AG04450 (cell line): ENCODE measurements around the gene USP2. TPM values are rescaled to one million over a fixed set of nuclear protein-coding genes. Genes with fewer than 3 reads are reported as not detected.
A peak's percentile ranks its signal among the peaks of the same experiment; 100 is the strongest.

ENCODE experiments used
- CTCF ChIA-PET: fragments of 300-600, 350-600 bp; formaldehyde crosslinking; extraction: SDS; loops from one replicate; lab custom pipeline; 2022; ENCODE audit warnings: antibody characterized with exemption, inconsistent platforms; lab: Charles Lee
- POLR2A ChIA-PET: fragments of 350-600 bp; formaldehyde crosslinking; extraction: SDS; loops from one replicate; lab custom pipeline; 2021; ENCODE audit warnings: antibody characterized with exemption, inconsistent platforms; lab: Yijun Ruan, JAX
- DNase-seq: peaks from one replicate; pipeline ENCODE4 v3.0.0-alpha.2; 2011; ENCODE audit warnings: low read depth, low spot score
- H3K27ac ChIP-seq: one replicate; pipeline ENCODE4 v1.5.1; 2012; ENCODE audit warnings: low read depth, low read length, control low read depth
- H3K27me3 ChIP-seq: one replicate; pipeline ENCODE4 v1.6.0; 2012; ENCODE audit warnings: low read length; ENCODE audit not compliant: control insufficient read depth, insufficient read depth
- H3K4me3 ChIP-seq: 2 replicates; pipeline ENCODE4 v1.5.1; 2011; ENCODE audit warnings: mild to moderate bottlenecking, low read depth, low read length, control low read depth
- H3K9me3 ChIP-seq: 2 replicates; pipeline ENCODE4 v1.5.1; 2012; ENCODE audit warnings: low read length; ENCODE audit not compliant: control insufficient read depth, insufficient read depth
- polyA minus RNA-seq: library from RNA; depleted of rRNA, polyadenylated mRNA; stranded (reverse); fragments of >200 nt; gene quantifications from 2 replicates; pipeline ENCODE4 v1.2.3, GENCODE V29; 2011; rRNA and poly(A)+ RNA removed
- polyA plus RNA-seq: library from polyadenylated mRNA; depleted of rRNA; stranded (reverse); fragments of >200 nt; gene quantifications from 2 replicates; pipeline ENCODE4 v1.2.3, GENCODE V29; 2011; rRNA removed
- TF ChIP-seq, protein P1 (sequence below): IDR thresholded peaks from 2 replicates; pipeline ENCODE4 v1.5.1; 2011; ENCODE audit warnings: low read depth, low read length, control low read depth, inconsistent platforms

The USP2 gene, protein sequence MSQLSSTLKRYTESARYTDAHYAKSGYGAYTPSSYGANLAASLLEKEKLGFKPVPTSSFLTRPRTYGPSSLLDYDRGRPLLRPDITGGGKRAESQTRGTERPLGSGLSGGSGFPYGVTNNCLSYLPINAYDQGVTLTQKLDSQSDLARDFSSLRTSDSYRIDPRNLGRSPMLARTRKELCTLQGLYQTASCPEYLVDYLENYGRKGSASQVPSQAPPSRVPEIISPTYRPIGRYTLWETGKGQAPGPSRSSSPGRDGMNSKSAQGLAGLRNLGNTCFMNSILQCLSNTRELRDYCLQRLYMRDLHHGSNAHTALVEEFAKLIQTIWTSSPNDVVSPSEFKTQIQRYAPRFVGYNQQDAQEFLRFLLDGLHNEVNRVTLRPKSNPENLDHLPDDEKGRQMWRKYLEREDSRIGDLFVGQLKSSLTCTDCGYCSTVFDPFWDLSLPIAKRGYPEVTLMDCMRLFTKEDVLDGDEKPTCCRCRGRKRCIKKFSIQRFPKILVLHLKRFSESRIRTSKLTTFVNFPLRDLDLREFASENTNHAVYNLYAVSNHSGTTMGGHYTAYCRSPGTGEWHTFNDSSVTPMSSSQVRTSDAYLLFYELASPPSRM
- 0.32 and 0.46 TPM in 2 replicates for polyA plus RNA-seq
- 0.35 and 1.0 TPM in 2 replicates for polyA minus RNA-seq

DNA sequence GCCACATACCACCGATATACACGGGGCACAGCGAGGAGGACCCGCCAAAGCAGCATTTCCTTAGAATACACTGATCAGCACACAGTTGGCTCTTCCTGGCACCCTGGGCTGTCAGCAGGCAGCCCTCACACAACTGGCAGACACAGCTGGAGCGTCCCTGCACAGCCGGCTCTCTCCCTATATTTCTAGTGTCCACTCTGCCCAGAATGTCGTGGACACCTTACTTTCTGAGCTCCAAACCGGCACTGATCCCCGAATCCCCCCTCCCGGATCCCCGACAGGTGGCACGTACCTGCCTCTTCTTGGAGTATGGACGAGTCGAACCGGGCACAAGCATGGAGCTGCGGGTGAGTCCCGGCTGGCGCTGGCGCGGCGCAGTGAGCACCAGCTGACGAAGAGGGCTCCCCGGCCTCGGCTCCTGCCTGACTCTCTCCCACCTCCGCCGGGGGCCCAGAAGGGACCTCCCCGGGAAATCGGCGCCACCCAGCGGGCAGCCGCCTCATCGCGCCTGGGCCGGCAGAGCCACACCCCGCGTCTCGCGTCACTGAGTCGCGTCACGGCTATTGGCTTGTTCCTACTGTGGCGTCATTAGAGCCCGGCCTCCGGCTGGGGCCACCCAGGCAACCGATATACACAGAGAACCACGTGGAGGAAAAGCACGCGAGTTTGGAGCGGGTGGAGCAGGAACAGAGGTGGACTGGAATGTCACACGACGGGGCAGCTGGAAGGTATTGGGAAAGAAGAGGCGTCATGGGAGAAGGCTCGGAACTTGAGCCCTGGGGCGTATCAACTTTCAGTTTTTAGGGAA lies at the start of gene USP2:
Gene USP2 (minus strand): TSS at position 510 of the 808 bp plus-strand sequence. CDS start 8,210 bp downstream, outside the sequence.
- Histone ChIP-seq H3K9me3 (no peaks in the 10 kb centered on the region), H3K27ac (peak within 1 kb of the TSS; percentile 21), H3K27me3 (peaks cover 17% of the 10 kb centered on the region), H3K4me3 (peak within 1 kb of the TSS; percentile 68)
- ChIA-PET CTCF (interaction anchor here (0.5 to 5.7 kb wide), 24 partner anchors 10 to 1030 kb away, joined by 3 to 48 read pairs (median 6); partner anchors contain the start of gene C1QTNF5), POLR2A (interaction anchor here (0.6 to 1.2 kb wide), 2 partner anchors 94 to 102 kb away, joined by 3 to 4 read pairs; no protein-coding TSS in a partner anchor)
- DNase-seq: peak; percentile 88
- TF ChIP-seq, protein P1, sequence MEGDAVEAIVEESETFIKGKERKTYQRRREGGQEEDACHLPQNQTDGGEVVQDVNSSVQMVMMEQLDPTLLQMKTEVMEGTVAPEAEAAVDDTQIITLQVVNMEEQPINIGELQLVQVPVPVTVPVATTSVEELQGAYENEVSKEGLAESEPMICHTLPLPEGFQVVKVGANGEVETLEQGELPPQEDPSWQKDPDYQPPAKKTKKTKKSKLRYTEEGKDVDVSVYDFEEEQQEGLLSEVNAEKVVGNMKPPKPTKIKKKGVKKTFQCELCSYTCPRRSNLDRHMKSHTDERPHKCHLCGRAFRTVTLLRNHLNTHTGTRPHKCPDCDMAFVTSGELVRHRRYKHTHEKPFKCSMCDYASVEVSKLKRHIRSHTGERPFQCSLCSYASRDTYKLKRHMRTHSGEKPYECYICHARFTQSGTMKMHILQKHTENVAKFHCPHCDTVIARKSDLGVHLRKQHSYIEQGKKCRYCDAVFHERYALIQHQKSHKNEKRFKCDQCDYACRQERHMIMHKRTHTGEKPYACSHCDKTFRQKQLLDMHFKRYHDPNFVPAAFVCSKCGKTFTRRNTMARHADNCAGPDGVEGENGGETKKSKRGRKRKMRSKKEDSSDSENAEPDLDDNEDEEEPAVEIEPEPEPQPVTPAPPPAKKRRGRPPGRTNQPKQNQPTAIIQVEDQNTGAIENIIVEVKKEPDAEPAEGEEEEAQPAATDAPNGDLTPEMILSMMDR: peak; percentile 78

DNA sequence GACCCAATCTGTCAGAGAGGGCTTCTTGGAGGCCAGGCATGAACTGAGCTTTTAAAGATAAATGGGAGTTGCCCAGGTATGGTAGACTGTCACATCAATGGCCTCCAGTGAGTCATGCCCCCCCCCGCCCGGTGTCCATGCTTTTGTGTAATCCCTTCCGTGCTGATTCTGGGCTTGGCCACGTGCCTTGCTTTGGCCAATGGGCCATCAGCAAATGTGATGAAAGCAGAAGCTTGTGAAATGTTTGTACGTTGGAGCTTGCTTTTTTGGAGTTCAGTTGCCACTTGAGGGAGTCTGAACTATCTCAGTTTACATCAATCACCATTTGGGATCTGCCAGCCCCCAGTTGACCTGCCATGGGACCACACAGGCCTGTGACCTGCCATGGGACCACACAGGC lies 45.8 kb upstream of the USP2 start:
- TF ChIP-seq, protein P1: no peak
- H3K4me3 ChIP-seq: no peak overlapping the region
- CTCF ChIA-PET: interaction anchor here (0.8 to 1.4 kb wide), 3 partner anchors 47 to 87 kb away, joined by 3 read pairs; no protein-coding TSS in a partner anchor
- no peak for DNase-seq
- peaks cover 5% of the 10 kb centered on the region for H3K27me3 ChIP-seq
- H3K27ac ChIP-seq: no peak overlapping the region
- no peaks in the 10 kb centered on the region; the same call in 1 of the 2 replicates for H3K9me3 ChIP-seq
- POLR2A ChIA-PET: no interaction called here

DNA sequence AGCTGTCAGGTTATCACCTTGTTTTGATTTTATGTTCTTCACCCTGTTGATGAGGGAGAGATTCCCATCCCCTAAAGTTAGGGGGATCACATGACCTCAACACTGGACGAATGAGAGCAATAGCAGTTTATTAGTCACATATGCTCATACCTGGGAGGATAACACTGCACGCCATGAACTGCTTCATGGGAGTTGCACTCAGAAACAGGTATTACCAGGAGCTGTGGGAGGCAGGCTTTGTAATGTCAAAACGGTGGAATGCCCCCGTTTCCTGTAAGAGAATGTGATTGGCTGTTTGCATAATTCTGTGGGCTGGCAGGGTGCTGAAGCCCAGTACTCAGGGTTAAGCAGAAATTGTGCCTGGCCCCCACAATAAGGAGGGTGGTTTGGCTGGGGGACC lies 44.7 kb upstream of the USP2 start:
- ChIA-PET CTCF (interaction anchor here (0.9 to 1.4 kb wide), 2 partner anchors 70 to 86 kb away, joined by 3 read pairs; no protein-coding TSS in a partner anchor), POLR2A (no interaction called here)
- H3K4me3 ChIP-seq: no peak overlapping the region
- peak overlapping the region; percentile 31 for H3K27ac ChIP-seq
- TF ChIP-seq, protein P1: no peak
- no peak for DNase-seq
- H3K27me3 ChIP-seq: peaks cover 5% of the 10 kb centered on the region
- no peaks in the 10 kb centered on the region; the same call in 1 of the 2 replicates for H3K9me3 ChIP-seq

DNA sequence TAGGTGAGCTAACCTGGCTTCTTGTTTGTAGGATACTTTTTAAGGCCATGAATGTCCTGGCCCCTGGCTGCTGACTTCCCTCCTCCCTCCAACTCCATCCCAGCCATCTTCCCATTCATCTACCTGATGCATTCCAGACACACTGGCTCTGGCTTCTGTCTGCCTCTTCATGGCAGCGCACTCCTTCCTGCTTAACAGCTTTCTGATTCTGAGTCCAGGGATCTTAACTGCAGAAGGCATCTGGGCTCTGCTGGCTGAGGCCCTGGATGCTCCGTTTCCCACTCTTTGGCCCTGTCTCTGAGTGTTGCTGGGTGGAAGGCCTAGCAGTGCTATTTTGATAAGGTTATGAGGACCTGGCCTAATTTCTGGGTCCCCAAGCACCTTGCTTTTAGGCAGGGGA lies 43.3 kb upstream of the USP2 start:
- no peak overlapping the region for H3K27ac ChIP-seq
- H3K9me3 ChIP-seq: no peaks in the 10 kb centered on the region; the same call in 1 of the 2 replicates
- ChIA-PET CTCF (interaction anchor here (0.8 to 3.4 kb wide), 3 partner anchors 50 to 305 kb away, joined by 3 to 15 read pairs (median 3); no protein-coding TSS in a partner anchor), POLR2A (interaction anchor here (0.7 kb wide), 1 partner anchor 8 kb away, joined by 4 read pairs; no protein-coding TSS in a partner anchor)
- H3K27me3 ChIP-seq: peaks cover 5% of the 10 kb centered on the region
- no peak overlapping the region for H3K4me3 ChIP-seq
- DNase-seq: no peak
- TF ChIP-seq, protein P1: no peak
